Right lobe of liver (tissue), 6 donors: ENCODE data around the gene PML. TPM values are rescaled to one million over a fixed set of nuclear protein-coding genes. Genes with fewer than 3 reads are reported as not detected.

ENCODE experiments used
- ATAC-seq, 4 donors: fragments of 200-7000 bp; cut with Tn5 transposase; one replicate each; pipeline ENCODE4 v1.9.1; 2020; ENCODE audit warnings: mild to moderate bottlenecking in 4 of 4, moderate library complexity in 4 of 4
- DNase-seq, 3 donors: peaks; one replicate each; pipeline ENCODE4 v3.0.0-alpha.2; 2020
- H3K27ac ChIP-seq, 3 donors: fragments of 200-600 bp; one replicate each; pipeline ENCODE4 v1.8.0; 2022
- H3K27me3 ChIP-seq, 2 donors: fragments of 200-600 bp; one replicate each; pipeline ENCODE4 v1.8.0; 2022
- H3K36me3 ChIP-seq, 4 donors: fragments of 200-600 bp; sonication (generic) in 1 of 4; one replicate each; pipeline versions ENCODE4 v1.5.1 to v1.8.0; 2017 to 2022; ENCODE audit warnings: control low read depth in 1 of 4
- H3K4me1 ChIP-seq, 4 donors: fragments of 200-600 bp; sonication (generic) in 1 of 4; one replicate each; pipeline versions ENCODE4 v1.5.1 to v1.8.0; 2017 to 2022; ENCODE audit warnings: control low read depth in 1 of 4
- H3K4me3 ChIP-seq, 3 donors: fragments of 200-600 bp; one replicate each; pipeline ENCODE4 v1.8.0; 2022
- H3K9me3 ChIP-seq, 4 donors: fragments of 200-600 bp; sonication (generic) in 1 of 4; one replicate each; pipeline versions ENCODE4 v1.5.1 to v1.8.0; 2017 to 2022; ENCODE audit warnings: control low read depth in 1 of 4
- CTCF ChIP-seq, 4 donors: fragments of 200-600 bp in 3 of 4; fragments of 450-650 bp in 1 of 4; IDR thresholded peaks; one replicate each; pipeline versions ENCODE4 v1.5.1 to v1.8.0; 2016 to 2022; ENCODE audit warnings: antibody characterized with exemption in 4 of 4, mild to moderate bottlenecking in 2 of 4
- POLR2A ChIP-seq: fragments of 450-650 bp; IDR thresholded peaks from one replicate; pipeline ENCODE4 v1.6.1; 2017; ENCODE audit warnings: antibody characterized with exemption, mild to moderate bottlenecking
- WGBS: methylation state at CpG from one replicate; pipeline ENCODE4 v1.1.6; 2018; ENCODE audit warnings: low coverage, low lambda C conversion rate; ENCODE audit not compliant: insufficient coverage; ENCODE audit errors: missing lambda C conversion rate; 5-methylcytosine and 5-hydroxymethylcytosine counted together
- intact Hi-C, 2 donors: fragments of 100-400 bp; cut with DNase I; formaldehyde crosslinking; loops; one replicate each; pipeline versions ENCODE4 v1.11.2 to v1.14.1; 2022
- total RNA-seq, 6 experiments: library from RNA; depleted of rRNA in 2 of 6; stranded (reverse); fragments of >200 nt in 2 of 6; fragmentation: NEBNext Ultra II Directional in 3 of 6; extraction: Animal tissue kit (Norgen Biotek cat#: 25700) in 3 of 6; gene quantifications; one replicate each; pipeline versions ENCODE4 v1.1.0 to v1.2.4, GENCODE V29; 2016 to 2023
- donor health status: DM: no; HTN: yes; CAD: no.
- donor health status: DM: no; HTN: no; CAD: no.
- donor health status: DM: no; HTN: no; CAD: no.
- donor health status: DM: no; HTN: yes; CAD: no.
- donor health status: DM: no; HTN: yes; CAD: no.

PML gene
- total RNA-seq, 6 experiments from 2014 or later: 10.8 to 36.1 (median 16.7) TPM

GRCh38 chr15:73954188-73955145 lies 40.0 kb upstream of the PML start:
- TF ChIP-seq POLR2A (no peak), CTCF (IDR thresholded peaks at IDR 0.05) (no peak)
- Histone ChIP-seq H3K4me1 (no peaks in the 10 kb centered on the region), H3K27ac (no peak overlapping the region), H3K9me3 (no peaks in the 10 kb centered on the region), H3K27me3 (no peaks in the 10 kb centered on the region), H3K36me3 (no peaks in the 10 kb centered on the region), H3K4me3 (no peak overlapping the region)
- DNase-seq (no peak), ATAC-seq (no peak)
- intact Hi-C loops: no loop called here
- WGBS: 90% methylated on average over 10 of the region's 27 CpGs

GRCh38 chr15:73955326-73955725 lies 39.2 kb upstream of the PML start:
- Histone ChIP-seq H3K4me3 (no peak overlapping the region), H3K27ac (no peak overlapping the region), H3K9me3 (no peaks in the 10 kb centered on the region), H3K36me3 (no peaks in the 10 kb centered on the region), H3K27me3 (no peaks in the 10 kb centered on the region), H3K4me1 (no peaks in the 10 kb centered on the region)
- intact Hi-C loops: no loop called here
- ATAC-seq (no peak), DNase-seq (no peak)
- TF ChIP-seq CTCF (IDR thresholded peaks at IDR 0.05) (no peak), POLR2A (no peak)
- 60% methylated on average over 1 of the region's 4 CpGs for WGBS

GRCh38 chr15:73955861-73956742 lies 38.4 kb upstream of the PML start:
- ATAC-seq: no peak
- Histone ChIP-seq H3K4me3 (no peak overlapping the region), H3K9me3 (no peaks in the 10 kb centered on the region), H3K4me1 (no peaks in the 10 kb centered on the region), H3K36me3 (no peaks in the 10 kb centered on the region), H3K27ac (no peak overlapping the region), H3K27me3 (no peaks in the 10 kb centered on the region)
- no peak for DNase-seq
- TF ChIP-seq POLR2A (no peak), CTCF (IDR thresholded peaks at IDR 0.05) (no peak)
- intact Hi-C loops: no loop called here
- WGBS: 71% methylated on average over 6 of the region's 12 CpGs

- Histone ChIP-seq H3K36me3 (no peaks in the 10 kb centered on the region), H3K27me3 (no peaks in the 10 kb centered on the region), H3K27ac (no peak overlapping the region), H3K4me3 (no peak overlapping the region), H3K9me3 (no peaks in the 10 kb centered on the region), H3K4me1 (no peaks in the 10 kb centered on the region)
- ATAC-seq (no peak), DNase-seq (no peak)
- intact Hi-C loops: no loop called here
- WGBS: 44% methylated on average over 8 of the region's 9 CpGs
- TF ChIP-seq CTCF (IDR thresholded peaks at IDR 0.05) (no peak), POLR2A (no peak)
Measured at GRCh38 chr15:73956743-73957135, 37.8 kb upstream of the PML start.
